HFFc6 (cell line): Measurements from ENCODE around the gene CEL. TPM values are rescaled to one million over a fixed set of nuclear protein-coding genes. Genes with fewer than 3 reads are reported as not detected.
"Not testable (repeated sequence)": the region's sequence is repeated elsewhere in the genome, so short reads cannot be mapped to it uniquely, and the experiment has no call there.

Experiments used
- DNase-seq: peaks from one replicate; pipeline ENCODE4 v3.0.0-alpha.2; 2018
- H3K27ac Mint-ChIP-seq: 2 replicates; pipeline ENCODE4 v1.8.0; 2020; ENCODE audit warnings: mild to moderate bottlenecking, mixed read lengths
- H3K27me3 Mint-ChIP-seq: 2 replicates; pipeline ENCODE4 v1.8.0; 2021; ENCODE audit warnings: mild to moderate bottlenecking, moderate library complexity, mixed read lengths; ENCODE audit not compliant: insufficient read depth
- H3K36me3 Mint-ChIP-seq: 2 replicates; pipeline ENCODE4 v1.8.0; 2021; ENCODE audit warnings: low read depth, mixed read lengths
- H3K4me1 Mint-ChIP-seq: 2 replicates; pipeline ENCODE4 v1.8.0; 2020; ENCODE audit warnings: low read depth, mixed read lengths
- H3K4me3 Mint-ChIP-seq: 2 replicates; pipeline ENCODE4 v1.8.0; 2020; ENCODE audit warnings: mild to moderate bottlenecking, moderate library complexity, mixed read lengths
- H3K9me3 Mint-ChIP-seq: 2 replicates; pipeline ENCODE4 v1.8.0; 2020; ENCODE audit warnings: mild to moderate bottlenecking, mixed read lengths
- CTCF ChIP-seq: fragments of 200-600 bp; sonication (generic); IDR thresholded peaks from 2 replicates; pipeline ENCODE4 v1.5.0; 2021; ENCODE audit warnings: antibody characterized with exemption, mild to moderate bottlenecking
- total RNA-seq, 6 experiments: library from RNA; stranded (reverse); fragmentation: NEBNext Ultra II Directional; extraction: Animal tissue kit (Norgen Biotek cat#: 25700); gene quantifications; 2 replicates in 1 of 6; 3 replicates in 5 of 6; pipeline ENCODE4 v1.2.3, GENCODE V29; 2021

The CEL gene
- total RNA-seq, 6 experiments from 2014 or later = 0.25 to 0.60 (median 0.43) TPM

- H3K4me1 Mint-ChIP-seq = no peaks in the 10 kb centered on the region
- no peak for DNase-seq
- peaks cover 9% of the 10 kb centered on the region for H3K27me3 Mint-ChIP-seq
- TF ChIP-seq CTCF = no peak
- no peak overlapping the region for H3K4me3 Mint-ChIP-seq
- H3K36me3 Mint-ChIP-seq = peaks cover 5% of the 10 kb centered on the region
- H3K27ac Mint-ChIP-seq = no peak overlapping the region
- no peaks in the 10 kb centered on the region for H3K9me3 Mint-ChIP-seq
These were observed 28.4 kb downstream of the CEL start for GRCh38 chr9:133090187-133090586.

GRCh38 chr9:133090752-133091385 lies 29.1 kb downstream of the CEL start:
- Mint-ChIP-seq H3K4me1 (no peaks in the 10 kb centered on the region), H3K27me3 (peaks cover 9% of the 10 kb centered on the region), H3K36me3 (peaks cover 8% of the 10 kb centered on the region), H3K9me3 (peaks cover 3% of the 10 kb centered on the region), H3K4me3 (no peak overlapping the region), H3K27ac (no peak overlapping the region)
- DNase-seq = no peak
- no peak for TF ChIP-seq CTCF

GRCh38 chr9:133094351-133094750 lies 32.6 kb downstream of the CEL start:
- DNase-seq, H3K27me3 Mint-ChIP-seq, H3K4me3 Mint-ChIP-seq, H3K27ac Mint-ChIP-seq, H3K4me1 Mint-ChIP-seq: not testable (repeated sequence)
- Mint-ChIP-seq H3K9me3 (peaks cover 12% of the 10 kb centered on the region), H3K36me3 (peaks cover 39% of the 10 kb centered on the region)

- Mint-ChIP-seq H3K4me3 (no peak overlapping the region), H3K27ac (no peak overlapping the region), H3K36me3 (peaks cover 39% of the 10 kb centered on the region), H3K4me1 (no peaks in the 10 kb centered on the region), H3K27me3 (no peaks in the 10 kb centered on the region; the same call in none of the 2 replicates), H3K9me3 (peaks cover 12% of the 10 kb centered on the region)
- no peak for DNase-seq
- peak; percentile 59 for TF ChIP-seq CTCF
These were observed 33.1 kb downstream of the CEL start for GRCh38 chr9:133094842-133095393.

- no peak for DNase-seq
- H3K4me1 Mint-ChIP-seq = no peaks in the 10 kb centered on the region
- H3K27me3 Mint-ChIP-seq = peaks cover 3% of the 10 kb centered on the region; the same call in 1 of the 2 replicates
- H3K36me3 Mint-ChIP-seq = peaks cover 39% of the 10 kb centered on the region
- TF ChIP-seq CTCF = no peak
- peaks cover 12% of the 10 kb centered on the region for H3K9me3 Mint-ChIP-seq
- no peak overlapping the region for H3K4me3 Mint-ChIP-seq
- no peak overlapping the region for H3K27ac Mint-ChIP-seq
These were observed 36.4 kb downstream of the CEL start for GRCh38 chr9:133098104-133098754.

- Mint-ChIP-seq H3K4me1 (no peaks in the 10 kb centered on the region), H3K27me3 (peaks cover 3% of the 10 kb centered on the region; the same call in 1 of the 2 replicates), H3K9me3 (peaks cover 12% of the 10 kb centered on the region), H3K4me3 (no peak overlapping the region), H3K27ac (no peak overlapping the region), H3K36me3 (peaks cover 39% of the 10 kb centered on the region)
- no peak for TF ChIP-seq CTCF
- no peak for DNase-seq
These were observed 37.1 kb downstream of the CEL start for GRCh38 chr9:133098871-133099270.
